Measurements from ENCODE around the gene AMIGO1. TPM values are rescaled to one million over a fixed set of nuclear protein-coding genes. Genes with fewer than 3 reads are reported as not detected.
A peak's percentile ranks its signal among the peaks of the same experiment; 100 is the strongest.

Gene AMIGO1
- total RNA-seq, 1 experiment from 2014 or later: 2.7 TPM

GRCh38 chr1:109508873-109509175 lies 703 bp downstream of the AMIGO1 start:
- Histone ChIP-seq H4K20me1 (ENCODE audit: low read length) (no peaks in the 10 kb centered on the region), H3K27me3 (ENCODE audit: low read length) (no peaks in the 10 kb centered on the region), H3F3A (ENCODE audit: low read length, unreplicated experiment) (no peaks in the 10 kb centered on the region), H3K9me2 (replicated peaks; ENCODE audit: low read length) (no peaks in the 10 kb centered on the region), H3K9me3 (ENCODE audit: low read length) (no peaks in the 10 kb centered on the region), H3K9ac (ENCODE audit: low read length) (no peak overlapping the region), H3K27ac (ENCODE audit: low read length) (no peak overlapping the region), H3K4me3 (ENCODE audit: low read length) (peak overlapping the region; percentile 77), H2AFZ (ENCODE audit: low read length) (peak overlapping the region; percentile 97; the same call in 1 of the 2 replicates), H3K36me3 (ENCODE audit: low read depth, low read length) (no peaks in the 10 kb centered on the region), H3K4me1 (ENCODE audit: insufficient read depth, low read length) (peaks cover 6% of the 10 kb centered on the region; the same call in 1 of the 2 replicates), H3K79me2 (ENCODE audit: low read length) (no peaks in the 10 kb centered on the region), H3K4me2 (ENCODE audit: low read length) (peak overlapping the region; percentile 97)
- ATAC-seq (no peak), DNase-seq (no peak)
- ChIA-PET POLR2A (ENCODE audit: unreplicated experiment) (interaction anchor here (0.7 kb wide), 1 partner anchor 23 kb away, joined by 3 read pairs; no protein-coding TSS in a partner anchor), CTCF (no interaction called here)
- no TSS peak for BruUV-seq (replicated peaks)
- TF ChIP-seq EZH2 (IDR thresholded peaks at IDR 0.05; ENCODE audit: low read length, unreplicated experiment): no peak
- no peak for TF ChIP-seq EZH2phosphoT487 (IDR thresholded peaks at IDR 0.05; ENCODE audit: borderline replicate concordance, low read length)
- intact Hi-C loops (cut with micrococcal nuclease): no loop called here

GRCh38 chr1:109508001-109508872 lies 1.3 kb downstream of the AMIGO1 start:
- ChIA-PET POLR2A (ENCODE audit: unreplicated experiment) (interaction anchor here (0.7 kb wide), 1 partner anchor 24 kb away, joined by 3 read pairs; no protein-coding TSS in a partner anchor), CTCF (no interaction called here)
- Histone ChIP-seq H3K4me1 (ENCODE audit: insufficient read depth, low read length) (peaks cover 6% of the 10 kb centered on the region; the same call in 1 of the 2 replicates), H3K27me3 (ENCODE audit: low read length) (no peaks in the 10 kb centered on the region), H3K36me3 (ENCODE audit: low read depth, low read length) (no peaks in the 10 kb centered on the region), H3K4me3 (ENCODE audit: low read length) (no peak overlapping the region), H2AFZ (ENCODE audit: low read length) (no peak overlapping the region), H3K27ac (ENCODE audit: low read length) (no peak overlapping the region), H3K9me3 (ENCODE audit: low read length) (no peaks in the 10 kb centered on the region), H4K20me1 (ENCODE audit: low read length) (no peaks in the 10 kb centered on the region), H3K79me2 (ENCODE audit: low read length) (no peaks in the 10 kb centered on the region), H3K9ac (ENCODE audit: low read length) (no peak overlapping the region), H3K4me2 (ENCODE audit: low read length) (no peak overlapping the region), H3F3A (ENCODE audit: low read length, unreplicated experiment) (no peaks in the 10 kb centered on the region), H3K9me2 (replicated peaks; ENCODE audit: low read length) (no peaks in the 10 kb centered on the region)
- intact Hi-C loops (cut with micrococcal nuclease): no loop called here
- TF ChIP-seq EZH2 (IDR thresholded peaks at IDR 0.05; ENCODE audit: low read length, unreplicated experiment) (no peak), CTCF (conservative IDR thresholded peaks at IDR 0.05; ENCODE audit: low read depth, low read length) (no peak), EZH2phosphoT487 (IDR thresholded peaks at IDR 0.05; ENCODE audit: borderline replicate concordance, low read length) (no peak)
- TSS peak; percentile 37 for BruUV-seq (replicated peaks)
- ATAC-seq (no peak), DNase-seq (no peak)

GRCh38 chr1:109504974-109505373 lies 4.6 kb downstream of the AMIGO1 start:
- TF ChIP-seq EZH2 (IDR thresholded peaks at IDR 0.05; ENCODE audit: low read length, unreplicated experiment): no peak
- TF ChIP-seq EZH2phosphoT487 (IDR thresholded peaks at IDR 0.05; ENCODE audit: borderline replicate concordance, low read length): no peak
- no peak for TF ChIP-seq CTCF (conservative IDR thresholded peaks at IDR 0.05; ENCODE audit: low read depth, low read length)
- Histone ChIP-seq H3K9ac (ENCODE audit: low read length) (no peak overlapping the region), H3K27me3 (ENCODE audit: low read length) (no peaks in the 10 kb centered on the region), H3K36me3 (ENCODE audit: low read depth, low read length) (no peaks in the 10 kb centered on the region; the same call in 1 of the 2 replicates), H3K27ac (ENCODE audit: low read length) (no peak overlapping the region), H3K9me3 (ENCODE audit: low read length) (no peaks in the 10 kb centered on the region), H3K4me2 (ENCODE audit: low read length) (no peak overlapping the region), H2AFZ (ENCODE audit: low read length) (no peak overlapping the region), H3K4me1 (ENCODE audit: insufficient read depth, low read length) (peaks cover 1% of the 10 kb centered on the region; the same call in 1 of the 2 replicates), H3F3A (ENCODE audit: low read length, unreplicated experiment) (no peaks in the 10 kb centered on the region), H4K20me1 (ENCODE audit: low read length) (no peaks in the 10 kb centered on the region), H3K9me2 (replicated peaks; ENCODE audit: low read length) (no peaks in the 10 kb centered on the region), H3K4me3 (ENCODE audit: low read length) (no peak overlapping the region), H3K79me2 (ENCODE audit: low read length) (no peaks in the 10 kb centered on the region)
- no TSS peak for BruUV-seq (replicated peaks)
- DNase-seq (no peak), ATAC-seq (no peak)
- CTCF ChIA-PET: interaction anchor here (1.1 kb wide), 1 partner anchor 27 kb away, joined by 3 read pairs; no protein-coding TSS in a partner anchor
- POLR2A ChIA-PET (ENCODE audit: unreplicated experiment): no interaction called here
- intact Hi-C loops (cut with micrococcal nuclease): no loop called here
